Fibroblast of the aortic adventitia (primary cell): ENCODE results near the gene CCNB3. TPM values are rescaled to one million over a fixed set of nuclear protein-coding genes. Genes with fewer than 3 reads are reported as not detected.

Experiments used
- DNase-seq: peaks from one replicate; pipeline ENCODE4 v3.0.0-alpha.2; 2010; ENCODE audit warnings: low read depth
- H3K4me3 ChIP-seq: 2 replicates; pipeline ENCODE4 v1.5.1; 2011; ENCODE audit warnings: low read depth, mild to moderate bottlenecking, control low read depth, low read length, moderate library complexity
- total RNA-seq: library from RNA; depleted of rRNA; stranded (reverse); fragments of >200 nt; gene quantifications from 2 replicates; pipeline ENCODE4 v1.2.3, GENCODE V29; 2012; ENCODE audit warnings: low replicate concordance
- TF ChIP-seq, protein P1 (sequence below): IDR thresholded peaks from 2 replicates; pipeline ENCODE4 v1.5.1; 2011; ENCODE audit warnings: mild to moderate bottlenecking, low read length, control low read depth, inconsistent platforms; ENCODE audit not compliant: insufficient read depth

CCNB3 gene
- total RNA-seq, 1 donor: 0.09 TPM

DNA sequence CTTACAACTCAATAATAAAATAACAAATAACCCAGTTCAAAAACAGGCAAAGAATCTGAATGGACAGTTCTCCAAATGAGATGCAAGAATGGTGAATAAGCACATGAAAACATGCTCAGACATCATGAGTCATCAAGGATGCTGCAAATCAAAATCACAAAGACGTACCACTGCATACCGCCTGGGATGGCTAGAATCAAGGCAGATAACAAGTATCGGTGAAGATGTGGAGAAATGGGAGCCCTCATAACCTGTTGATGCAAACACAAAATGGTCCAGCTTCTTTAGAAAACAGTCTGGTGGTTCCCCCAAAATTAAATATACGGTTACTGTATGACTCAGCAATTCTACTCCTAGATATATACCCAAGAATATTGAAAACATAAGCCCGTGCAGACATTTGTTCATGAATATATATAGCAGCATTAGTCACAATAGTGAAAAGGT is 36.3 kb upstream of the CCNB3 start:
- no peak for DNase-seq
- no peak overlapping the region for H3K4me3 ChIP-seq
- TF ChIP-seq, protein P1, sequence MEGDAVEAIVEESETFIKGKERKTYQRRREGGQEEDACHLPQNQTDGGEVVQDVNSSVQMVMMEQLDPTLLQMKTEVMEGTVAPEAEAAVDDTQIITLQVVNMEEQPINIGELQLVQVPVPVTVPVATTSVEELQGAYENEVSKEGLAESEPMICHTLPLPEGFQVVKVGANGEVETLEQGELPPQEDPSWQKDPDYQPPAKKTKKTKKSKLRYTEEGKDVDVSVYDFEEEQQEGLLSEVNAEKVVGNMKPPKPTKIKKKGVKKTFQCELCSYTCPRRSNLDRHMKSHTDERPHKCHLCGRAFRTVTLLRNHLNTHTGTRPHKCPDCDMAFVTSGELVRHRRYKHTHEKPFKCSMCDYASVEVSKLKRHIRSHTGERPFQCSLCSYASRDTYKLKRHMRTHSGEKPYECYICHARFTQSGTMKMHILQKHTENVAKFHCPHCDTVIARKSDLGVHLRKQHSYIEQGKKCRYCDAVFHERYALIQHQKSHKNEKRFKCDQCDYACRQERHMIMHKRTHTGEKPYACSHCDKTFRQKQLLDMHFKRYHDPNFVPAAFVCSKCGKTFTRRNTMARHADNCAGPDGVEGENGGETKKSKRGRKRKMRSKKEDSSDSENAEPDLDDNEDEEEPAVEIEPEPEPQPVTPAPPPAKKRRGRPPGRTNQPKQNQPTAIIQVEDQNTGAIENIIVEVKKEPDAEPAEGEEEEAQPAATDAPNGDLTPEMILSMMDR: no peak

DNA sequence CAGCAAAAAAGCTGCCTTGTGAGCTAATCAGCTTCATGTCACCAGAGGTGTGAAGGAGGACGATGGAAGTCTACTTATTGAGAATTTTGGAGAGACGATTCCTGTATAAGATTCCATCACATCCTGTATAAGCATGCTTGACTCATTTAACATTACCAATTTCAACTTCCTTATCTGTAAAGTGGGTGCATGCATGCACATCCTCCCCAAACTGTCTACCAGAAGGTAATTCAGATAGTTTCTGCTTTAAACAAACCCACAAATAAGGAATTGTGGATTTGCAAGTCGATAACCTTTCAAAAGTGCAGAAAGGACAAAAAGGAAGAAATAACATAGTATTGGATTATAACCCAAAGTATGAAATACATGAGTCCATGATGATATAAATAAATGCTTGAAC is 34.8 kb upstream of the CCNB3 start:
- no peak overlapping the region for H3K4me3 ChIP-seq
- TF ChIP-seq, protein P1: no peak
- DNase-seq: no peak

- H3K4me3 ChIP-seq: no peak overlapping the region
- TF ChIP-seq, protein P1: no peak
- DNase-seq: no peak
Measured at GRCh38 chrX:50180073-50180940, 24.3 kb upstream of the CCNB3 start.

- no peak for DNase-seq
- no peak overlapping the region for H3K4me3 ChIP-seq
- TF ChIP-seq, protein P1: no peak
Measured at GRCh38 chrX:50183891-50184290, 20.7 kb upstream of the CCNB3 start.

DNA sequence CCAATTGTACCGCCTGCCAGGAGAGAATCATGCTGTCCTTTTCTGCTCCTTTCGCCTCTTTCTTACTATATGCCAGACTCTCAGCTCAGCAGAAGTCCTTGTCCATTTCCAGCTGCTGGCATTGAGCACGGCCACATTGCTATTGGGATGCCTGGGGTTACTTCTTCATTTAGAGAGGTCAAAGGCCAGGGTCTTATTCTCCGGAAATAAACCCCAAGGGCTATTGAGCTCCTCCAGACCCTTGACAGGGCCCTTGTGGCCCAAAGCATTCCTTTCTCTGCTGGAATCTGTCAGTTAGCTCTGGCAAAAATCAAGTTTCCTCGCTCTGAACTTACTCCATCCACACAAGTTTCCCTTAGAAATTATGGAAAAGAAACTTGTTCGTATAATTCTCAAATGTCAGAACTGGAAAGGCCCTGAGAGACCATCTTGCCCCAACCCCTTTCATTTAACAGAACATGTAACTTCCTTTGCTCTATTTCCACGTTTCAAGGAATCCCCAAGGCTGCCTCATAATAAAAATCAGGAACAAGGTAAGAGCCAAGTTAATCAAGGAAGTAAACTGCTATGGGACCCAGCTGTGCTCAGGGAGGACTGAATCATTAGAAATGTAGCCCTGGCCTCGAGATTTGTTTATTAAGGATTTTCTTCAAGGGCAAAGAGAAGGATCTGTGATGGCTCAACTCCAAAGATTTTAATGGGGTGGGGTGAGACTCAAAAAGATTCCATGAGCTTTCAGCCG is 15.5 kb upstream of the CCNB3 start:
- no peak overlapping the region for H3K4me3 ChIP-seq
- TF ChIP-seq, protein P1: no peak
- DNase-seq: no peak

- no peak overlapping the region for H3K4me3 ChIP-seq
- TF ChIP-seq, protein P1: no peak
- no peak for DNase-seq
Measured at GRCh38 chrX:50198348-50198747, 6.2 kb upstream of the CCNB3 start.
